GM21619 (cell line): ENCODE data around the gene ANO1.

Experiments
- ATAC-seq: cut with Tn5 transposase; IDR thresholded peaks from one replicate; pipeline ENCODE4 v1.9.1; 2021; ENCODE audit not compliant: unreplicated experiment

Gene ANO1

GRCh38 chr11:70133771-70134335 lies 55.7 kb downstream of the ANO1 start:
- ATAC-seq = no peak

- no peak for ATAC-seq
These were observed 56.4 kb downstream of the ANO1 start for GRCh38 chr11:70134490-70134889.

GRCh38 chr11:70135142-70135541 lies 57.0 kb downstream of the ANO1 start:
- ATAC-seq = no peak

GRCh38 chr11:70135625-70136059 lies 57.5 kb downstream of the ANO1 start:
- ATAC-seq = no peak

GRCh38 chr11:70137383-70137782 lies 59.3 kb downstream of the ANO1 start:
- ATAC-seq = no peak

- no peak for ATAC-seq
These were observed 60.3 kb downstream of the ANO1 start for GRCh38 chr11:70138403-70138802.

- ATAC-seq = no peak
These were observed 61.8 kb downstream of the ANO1 start for GRCh38 chr11:70139785-70140410.

GRCh38 chr11:70140711-70141485 lies 62.8 kb downstream of the ANO1 start:
- ATAC-seq = no peak

- ATAC-seq = no peak
These were observed 63.5 kb downstream of the ANO1 start for GRCh38 chr11:70141486-70142220.

GRCh38 chr11:70142221-70142875 lies 64.2 kb downstream of the ANO1 start:
- no peak for ATAC-seq

GRCh38 chr11:70144262-70144661 lies 66.1 kb downstream of the ANO1 start:
- no peak for ATAC-seq

GRCh38 chr11:70145071-70145470 lies 67.0 kb downstream of the ANO1 start:
- no peak for ATAC-seq

- no peak for ATAC-seq
These were observed 67.7 kb downstream of the ANO1 start for GRCh38 chr11:70145841-70146240.

GRCh38 chr11:70146299-70146698 lies 68.2 kb downstream of the ANO1 start:
- no peak for ATAC-seq

- ATAC-seq = no peak
These were observed 68.9 kb downstream of the ANO1 start for GRCh38 chr11:70146895-70147520.

- no peak for ATAC-seq
These were observed 69.6 kb downstream of the ANO1 start for GRCh38 chr11:70147668-70148067.

- ATAC-seq = no peak
These were observed 73.6 kb downstream of the ANO1 start for GRCh38 chr11:70151671-70152070.

- no peak for ATAC-seq
These were observed 75.1 kb downstream of the ANO1 start for GRCh38 chr11:70153133-70153727.

GRCh38 chr11:70155386-70155785 lies 77.3 kb downstream of the ANO1 start:
- ATAC-seq = no peak
